Measurements from ENCODE around the gene OGA.

Gene OGA

GRCh38 chr10:101841826-101842225 is 23.6 kb upstream of the OGA start:
- no peaks in the 10 kb centered on the region for H3K79me2 ChIP-seq (ENCODE audit: insufficient read depth, low read length)
- H3K4me1 ChIP-seq (ENCODE audit: insufficient read depth, low read length): peaks cover 39% of the 10 kb centered on the region
- peaks cover 25% of the 10 kb centered on the region for H4K20me1 ChIP-seq (ENCODE audit: insufficient read depth, low read length)
- H2AFZ ChIP-seq (ENCODE audit: low read depth, low read length): no peak overlapping the region
- no peak overlapping the region for H3K27ac ChIP-seq (ENCODE audit: low read length)
- no peaks in the 10 kb centered on the region for H3K27me3 ChIP-seq (ENCODE audit: insufficient read depth, low read length, poor library complexity)
- no peak overlapping the region for H3K4me3 ChIP-seq (ENCODE audit: low read depth in 1 of 2, low read length in 2 of 2)
- no peak for DNase-seq
- H3K9ac ChIP-seq (ENCODE audit: low read depth, low read length): no peak overlapping the region
- no peaks in the 10 kb centered on the region for H3K36me3 ChIP-seq (ENCODE audit: insufficient read depth, low read length)
- no peak for ATAC-seq (ENCODE audit: insufficient read depth, low read depth)
- TF ChIP-seq EZH2 (IDR thresholded peaks at IDR 0.05; ENCODE audit: borderline replicate concordance, low read depth, low read length, severe bottlenecking) (no peak), CTCF (IDR thresholded peaks at IDR 0.05; ENCODE audit: borderline replicate concordance, extremely low read depth, low read length, poor library complexity, severe bottlenecking) (no peak)
- H3K4me2 ChIP-seq (ENCODE audit: insufficient read depth, low read length): no peak overlapping the region
- H3K9me3 ChIP-seq (ENCODE audit: insufficient read depth, low read length, severe bottlenecking): no peaks in the 10 kb centered on the region

- H3K27me3 ChIP-seq (ENCODE audit: insufficient read depth, low read length, poor library complexity): no peaks in the 10 kb centered on the region
- ATAC-seq (ENCODE audit: insufficient read depth, low read depth) (peak; percentile 61), DNase-seq (peak; percentile 76)
- H3K9me3 ChIP-seq (ENCODE audit: insufficient read depth, low read length, severe bottlenecking): no peaks in the 10 kb centered on the region
- no peaks in the 10 kb centered on the region for H3K36me3 ChIP-seq (ENCODE audit: insufficient read depth, low read length)
- peaks cover 39% of the 10 kb centered on the region for H3K4me1 ChIP-seq (ENCODE audit: insufficient read depth, low read length)
- H2AFZ ChIP-seq (ENCODE audit: low read depth, low read length): no peak overlapping the region
- H3K4me2 ChIP-seq (ENCODE audit: insufficient read depth, low read length): peak overlapping the region; percentile 64
- H3K79me2 ChIP-seq (ENCODE audit: insufficient read depth, low read length): no peaks in the 10 kb centered on the region
- peaks cover 25% of the 10 kb centered on the region for H4K20me1 ChIP-seq (ENCODE audit: insufficient read depth, low read length)
- H3K9ac ChIP-seq (ENCODE audit: low read depth, low read length): no peak overlapping the region
- no peak overlapping the region for H3K27ac ChIP-seq (ENCODE audit: low read length)
- TF ChIP-seq EZH2 (IDR thresholded peaks at IDR 0.05; ENCODE audit: borderline replicate concordance, low read depth, low read length, severe bottlenecking) (no peak), CTCF (IDR thresholded peaks at IDR 0.05; ENCODE audit: borderline replicate concordance, extremely low read depth, low read length, poor library complexity, severe bottlenecking) (peak; percentile 95)
- H3K4me3 ChIP-seq (ENCODE audit: low read depth in 1 of 2, low read length in 2 of 2): peak overlapping the region in 1 of 2 experiments; percentile 48; a peak in 2 of 4 replicates
Observed at GRCh38 chr10:101840741-101841453, 22.7 kb upstream of the OGA start.

GRCh38 chr10:101840102-101840684 is 21.9 kb upstream of the OGA start:
- no peak overlapping the region for H3K9ac ChIP-seq (ENCODE audit: low read depth, low read length)
- no peak for TF ChIP-seq EZH2 (IDR thresholded peaks at IDR 0.05; ENCODE audit: borderline replicate concordance, low read depth, low read length, severe bottlenecking)
- no peak for TF ChIP-seq CTCF (IDR thresholded peaks at IDR 0.05; ENCODE audit: borderline replicate concordance, extremely low read depth, low read length, poor library complexity, severe bottlenecking)
- no peaks in the 10 kb centered on the region for H3K36me3 ChIP-seq (ENCODE audit: insufficient read depth, low read length)
- no peak overlapping the region for H3K27ac ChIP-seq (ENCODE audit: low read length)
- no peak for ATAC-seq (ENCODE audit: insufficient read depth, low read depth)
- H3K4me1 ChIP-seq (ENCODE audit: insufficient read depth, low read length): peaks cover 39% of the 10 kb centered on the region
- no peaks in the 10 kb centered on the region for H3K27me3 ChIP-seq (ENCODE audit: insufficient read depth, low read length, poor library complexity)
- H3K9me3 ChIP-seq (ENCODE audit: insufficient read depth, low read length, severe bottlenecking): no peaks in the 10 kb centered on the region
- peaks cover 25% of the 10 kb centered on the region for H4K20me1 ChIP-seq (ENCODE audit: insufficient read depth, low read length)
- peak overlapping the region; percentile 64 for H3K4me2 ChIP-seq (ENCODE audit: insufficient read depth, low read length)
- H3K79me2 ChIP-seq (ENCODE audit: insufficient read depth, low read length): no peaks in the 10 kb centered on the region
- DNase-seq: peak; percentile 27
- no peak overlapping the region for H2AFZ ChIP-seq (ENCODE audit: low read depth, low read length)
- peak overlapping the region in 1 of 2 experiments; percentile 48; a peak in 1 of 4 replicates for H3K4me3 ChIP-seq (ENCODE audit: low read depth in 1 of 2, low read length in 2 of 2)

All from DND-41 (cell line).